Endodermal cell (in vitro differentiated cells): Measurements from ENCODE around the gene CPM. TPM values are rescaled to one million over a fixed set of nuclear protein-coding genes. Genes with fewer than 3 reads are reported as not detected.

ENCODE experiments used
- DNase-seq: peaks from one replicate; pipeline ENCODE4 v3.0.0-alpha.2; 2017
- H3K27ac ChIP-seq: 2 replicates; pipeline ENCODE4 v1.5.1; 2013; ENCODE audit warnings: mild to moderate bottlenecking, low read depth, low read length, moderate library complexity
- H3K27me3 ChIP-seq: 2 replicates; pipeline ENCODE4 v1.6.1; 2013; ENCODE audit warnings: mild to moderate bottlenecking, low read length, moderate library complexity; ENCODE audit not compliant: insufficient read depth, control insufficient read depth, poor library complexity, severe bottlenecking
- H3K36me3 ChIP-seq: 2 replicates; pipeline ENCODE4 v1.7.0; 2013; ENCODE audit warnings: mild to moderate bottlenecking, low read length, moderate library complexity; ENCODE audit not compliant: control insufficient read depth, insufficient read depth
- H3K4me1 ChIP-seq: one replicate; pipeline ENCODE4 v1.7.0; 2013; ENCODE audit warnings: low read length; ENCODE audit not compliant: control insufficient read depth, insufficient read depth
- H3K4me3 ChIP-seq: 2 replicates; pipeline ENCODE4 v1.5.1; 2013; ENCODE audit warnings: mild to moderate bottlenecking, low read length, moderate library complexity
- H3K9ac ChIP-seq: 2 replicates; pipeline ENCODE4 v1.6.1; 2013; ENCODE audit warnings: mild to moderate bottlenecking, low read length, moderate library complexity; ENCODE audit not compliant: poor library complexity, severe bottlenecking; ENCODE audit errors: extremely low read depth
- H3K9me3 ChIP-seq: 2 replicates; pipeline ENCODE4 v1.6.1; 2013; ENCODE audit warnings: mild to moderate bottlenecking, low read length, moderate library complexity; ENCODE audit not compliant: control insufficient read depth
- H3K27ac Mint-ChIP-seq: 2 replicates; pipeline ENCODE4 v1.8.0; 2020; ENCODE audit warnings: mixed read lengths
- H3K27me3 Mint-ChIP-seq: 2 replicates; pipeline ENCODE4 v1.8.0; 2021; ENCODE audit warnings: mild to moderate bottlenecking, mixed read lengths; ENCODE audit not compliant: insufficient read depth
- H3K36me3 Mint-ChIP-seq: 2 replicates; pipeline ENCODE4 v1.8.0; 2020; ENCODE audit warnings: low read depth, mixed read lengths
- H3K4me1 Mint-ChIP-seq: 2 replicates; pipeline ENCODE4 v1.8.0; 2020; ENCODE audit warnings: mixed read lengths
- H3K4me3 Mint-ChIP-seq: 2 replicates; pipeline ENCODE4 v1.8.0; 2020; ENCODE audit warnings: mild to moderate bottlenecking, moderate library complexity, mixed read lengths
- H3K9me3 Mint-ChIP-seq: 2 replicates; pipeline ENCODE4 v1.8.0; 2020; ENCODE audit warnings: mild to moderate bottlenecking, mixed read lengths
- CTCF ChIP-seq: fragments of 200-600 bp; sonication (generic); conservative IDR thresholded peaks from 2 replicates; pipeline ENCODE4 v1.5.0; 2021; ENCODE audit warnings: antibody characterized with exemption, mild to moderate bottlenecking
- WGBS, 2 experiments: methylation state at CpG; one replicate each; pipeline versions ENCODE4 v1.1.5 to v1.1.7; 2013; ENCODE audit warnings: missing lambda C conversion rate in 2 of 2, mixed read lengths in 1 of 2; ENCODE audit not compliant: insufficient coverage in 1 of 2, insufficient read length in 1 of 2; 5-methylcytosine and 5-hydroxymethylcytosine counted together
- total RNA-seq, 2 donors: library from RNA; stranded (reverse); fragmentation: NEBNext Ultra II Directional in 1 of 2; extraction: Animal tissue kit (Norgen Biotek cat#: 25700) in 1 of 2; gene quantifications; 2 replicates in 1 of 2; 3 replicates in 1 of 2; pipeline ENCODE4 v1.2.1, GENCODE V29; 2021

The CPM gene
- total RNA-seq, 2 donors from 2014 or later: 0.80 to 0.86 TPM

GRCh38 chr12:68855111-68855510 lies 77.9 kb downstream of the CPM start:
- Histone ChIP-seq H3K4me1 (no peaks in the 10 kb centered on the region), H3K9ac (no peak overlapping the region), H3K36me3 (no peaks in the 10 kb centered on the region), H3K4me3 (no peak overlapping the region), H3K9me3 (no peaks in the 10 kb centered on the region), H3K27ac (no peak overlapping the region), H3K27me3 (no peaks in the 10 kb centered on the region)
- H3K27ac Mint-ChIP-seq: no peak overlapping the region
- no peak for DNase-seq
- H3K9me3 Mint-ChIP-seq: no peaks in the 10 kb centered on the region
- TF ChIP-seq CTCF: no peak
- no peaks in the 10 kb centered on the region for H3K36me3 Mint-ChIP-seq
- H3K4me3 Mint-ChIP-seq: no peak overlapping the region
- H3K27me3 Mint-ChIP-seq: no peaks in the 10 kb centered on the region
- no peaks in the 10 kb centered on the region for H3K4me1 Mint-ChIP-seq
- WGBS, 2 experiments: 90 to 95% methylated on average over 3 of the region's 3 CpGs

GRCh38 chr12:68854554-68854953 lies 78.4 kb downstream of the CPM start:
- H3K9ac ChIP-seq: no peak overlapping the region
- no peak for TF ChIP-seq CTCF
- no peak overlapping the region for H3K4me3 ChIP-seq
- H3K27ac Mint-ChIP-seq: no peak overlapping the region
- DNase-seq: no peak
- no peaks in the 10 kb centered on the region for H3K9me3 Mint-ChIP-seq
- H3K9me3 ChIP-seq: no peaks in the 10 kb centered on the region
- H3K27ac ChIP-seq: no peak overlapping the region
- H3K36me3 ChIP-seq: no peaks in the 10 kb centered on the region
- H3K36me3 Mint-ChIP-seq: no peaks in the 10 kb centered on the region
- H3K27me3 Mint-ChIP-seq: no peaks in the 10 kb centered on the region
- no peak overlapping the region for H3K4me3 Mint-ChIP-seq
- no peaks in the 10 kb centered on the region for H3K4me1 ChIP-seq
- 93% methylated on average over 3 of the region's 3 CpGs; no CpG with 5 or more reads in 1 of the 2 experiments for WGBS, 2 experiments
- H3K27me3 ChIP-seq: no peaks in the 10 kb centered on the region
- H3K4me1 Mint-ChIP-seq: no peaks in the 10 kb centered on the region

GRCh38 chr12:68854078-68854468 lies 78.9 kb downstream of the CPM start:
- no peak overlapping the region for H3K4me3 ChIP-seq
- no peaks in the 10 kb centered on the region for H3K4me1 ChIP-seq
- DNase-seq: no peak
- Mint-ChIP-seq H3K36me3 (no peaks in the 10 kb centered on the region), H3K4me3 (no peak overlapping the region), H3K9me3 (no peaks in the 10 kb centered on the region), H3K4me1 (no peaks in the 10 kb centered on the region), H3K27ac (no peak overlapping the region), H3K27me3 (no peaks in the 10 kb centered on the region)
- H3K27ac ChIP-seq: no peak overlapping the region
- no peak overlapping the region for H3K9ac ChIP-seq
- H3K9me3 ChIP-seq: no peaks in the 10 kb centered on the region
- no peaks in the 10 kb centered on the region for H3K36me3 ChIP-seq
- TF ChIP-seq CTCF: no peak
- H3K27me3 ChIP-seq: no peaks in the 10 kb centered on the region
- WGBS, 2 experiments: 98% methylated on average over 2 of the region's 2 CpGs; no CpG with 5 or more reads in 1 of the 2 experiments
